GM23338 (cell line): ENCODE measurements around the gene SETMAR. TPM values are rescaled to one million over a fixed set of nuclear protein-coding genes. Genes with fewer than 3 reads are reported as not detected.

Experiments used
- ATAC-seq: fragments of 200-7000 bp; cut with Tn5 transposase; 3 replicates; pipeline ENCODE4 v1.9.1; 2020
- DNase-seq: peaks from one replicate; pipeline ENCODE4 v3.0.0-alpha.2; 2015; ENCODE audit warnings: low spot score
- H2AFZ ChIP-seq: fragments of 200-600 bp; sonication (generic); 2 replicates; pipeline ENCODE4 v1.8.0; 2016; ENCODE audit warnings: antibody characterized with exemption, mild to moderate bottlenecking, moderate library complexity
- H3F3A ChIP-seq: fragments of 200-600 bp; sonication (generic); replicated peaks from 2 replicates; pipeline ENCODE4 v1.8.0; 2017; ENCODE audit warnings: antibody characterized with exemption, mixed run types, low read depth
- H3K27ac ChIP-seq: fragments of 200-600 bp; sonication (generic); 2 replicates; pipeline ENCODE4 v1.6.1; 2016; ENCODE audit warnings: low read depth
- H3K27me3 ChIP-seq: fragments of 200-600 bp; sonication (generic); 2 replicates; pipeline ENCODE4 v1.8.0; 2016; ENCODE audit warnings: mild to moderate bottlenecking, mixed run types, moderate library complexity; ENCODE audit not compliant: insufficient read depth
- H3K36me3 ChIP-seq: fragments of 200-600 bp; sonication (generic); 2 replicates; pipeline ENCODE4 v1.8.0; 2016; ENCODE audit warnings: mild to moderate bottlenecking; ENCODE audit not compliant: insufficient read depth
- H3K4me1 ChIP-seq: fragments of 200-600 bp; sonication (generic); 2 replicates; pipeline ENCODE4 v1.8.0; 2016; ENCODE audit warnings: mild to moderate bottlenecking, moderate library complexity; ENCODE audit not compliant: insufficient read depth
- H3K4me2 ChIP-seq: fragments of 200-600 bp; sonication (generic); 2 replicates; pipeline ENCODE4 v1.7.1; 2017; ENCODE audit warnings: mixed run types
- H3K4me3 ChIP-seq: fragments of 200-600 bp; sonication (generic); 2 replicates; pipeline ENCODE4 v1.6.1; 2016; ENCODE audit warnings: mixed run types
- H3K79me2 ChIP-seq: fragments of 200-600 bp; sonication (generic); replicated peaks from 2 replicates; pipeline ENCODE4 v1.8.0; 2017; ENCODE audit warnings: mild to moderate bottlenecking; ENCODE audit not compliant: insufficient read depth
- H3K9me2 ChIP-seq: fragments of 200-600 bp; sonication (generic); 2 replicates; pipeline ENCODE4 v1.8.0; 2017; ENCODE audit not compliant: insufficient read depth
- H4K20me1 ChIP-seq: fragments of 200-600 bp; sonication (generic); replicated peaks from 2 replicates; pipeline ENCODE4 v1.8.0; 2017; ENCODE audit warnings: mild to moderate bottlenecking; ENCODE audit not compliant: insufficient read depth
- H3K27ac Mint-ChIP-seq: 2 replicates; pipeline ENCODE4 v1.8.0; 2020; ENCODE audit warnings: inconsistent platforms, mild to moderate bottlenecking, moderate library complexity, mixed read lengths
- H3K27me3 Mint-ChIP-seq: 3 replicates; pipeline ENCODE4 v1.8.0; 2022; ENCODE audit warnings: low read depth, mild to moderate bottlenecking, moderate library complexity, mixed read lengths, inconsistent platforms; ENCODE audit not compliant: insufficient read depth, poor library complexity
- H3K36me3 Mint-ChIP-seq: 3 replicates; pipeline ENCODE4 v1.8.0; 2021; ENCODE audit warnings: low read depth, mild to moderate bottlenecking, inconsistent platforms, moderate library complexity, mixed read lengths
- H3K4me1 Mint-ChIP-seq: 3 replicates; pipeline ENCODE4 v1.8.0; 2020; ENCODE audit warnings: mild to moderate bottlenecking, inconsistent platforms, mixed read lengths
- H3K4me3 Mint-ChIP-seq: 3 replicates; pipeline ENCODE4 v1.8.0; 2021; ENCODE audit warnings: moderate library complexity, mild to moderate bottlenecking, inconsistent platforms, mixed read lengths
- H3K9me3 Mint-ChIP-seq: 3 replicates; pipeline ENCODE4 v1.8.0; 2020; ENCODE audit warnings: moderate library complexity, mild to moderate bottlenecking, inconsistent platforms, mixed read lengths
- CTCF ChIP-seq, 2 experiments: fragments of 200-600 bp in 1 of 2; sonication (generic) in 1 of 2; conservative IDR thresholded peaks; 2 replicates each; pipeline versions ENCODE4 v1.5.1 to v1.6.1; 2016 to 2017; ENCODE audit warnings: antibody characterized with exemption in 2 of 2, low read depth in 2 of 2, mild to moderate bottlenecking in 2 of 2, moderate library complexity in 1 of 2
- ETS1 ChIP-seq: IDR thresholded peaks from 2 replicates; pipeline ENCODE4 v1.6.1; 2016; ENCODE audit warnings: antibody characterized with exemption
- EZH2 ChIP-seq: fragments of 200-600 bp; sonication (generic); IDR thresholded peaks from one replicate; pipeline ENCODE4 v1.8.0; 2017; ENCODE audit warnings: antibody characterized with exemption, mild to moderate bottlenecking, low read depth; ENCODE audit not compliant: unreplicated experiment
- JUNB ChIP-seq: IDR thresholded peaks from one replicate; pipeline ENCODE4 v1.6.1; 2016; ENCODE audit warnings: antibody characterized with exemption; ENCODE audit not compliant: unreplicated experiment
- POLR2AphosphoS5 ChIP-seq: IDR thresholded peaks from 2 replicates; pipeline ENCODE4 v1.6.1; 2016; ENCODE audit warnings: antibody characterized with exemption, low read depth
- STAT1 ChIP-seq: IDR thresholded peaks from one replicate; pipeline ENCODE4 v1.6.1; 2016; ENCODE audit warnings: antibody characterized with exemption; ENCODE audit not compliant: unreplicated experiment
- ZNF114 ChIP-seq: fragments of 250-450 bp; sonication (Bioruptor Pico); IDR thresholded peaks from 2 replicates; pipeline ENCODE4 v1.5.0; 2020; ENCODE audit warnings: mild to moderate bottlenecking, moderate library complexity
- polyA plus RNA-seq: library from polyadenylated mRNA; unstranded; fragments of >200 nt; fragmentation: Nextera tagmentation; extraction: Ambion mirVana; gene quantifications from 2 replicates; pipeline ENCODE4 v1.2.1, GENCODE V29; 2016
- total RNA-seq: library from RNA; depleted of rRNA; stranded (reverse); fragments of >200 nt; shearing (Covaris generic); gene quantifications from 2 replicates; pipeline ENCODE4 v1.2.3, GENCODE V29; 2014
- TF ChIP-seq, protein P1 (sequence below): fragments of 250-450 bp; sonication (Bioruptor Pico); IDR thresholded peaks from 2 replicates; pipeline ENCODE4 v1.5.0; 2020; ENCODE audit warnings: mild to moderate bottlenecking, moderate library complexity

SETMAR gene
- total and polyA plus RNA-seq, 2 experiments from 2014 or later: 11.2 to 19.8 TPM

DNA sequence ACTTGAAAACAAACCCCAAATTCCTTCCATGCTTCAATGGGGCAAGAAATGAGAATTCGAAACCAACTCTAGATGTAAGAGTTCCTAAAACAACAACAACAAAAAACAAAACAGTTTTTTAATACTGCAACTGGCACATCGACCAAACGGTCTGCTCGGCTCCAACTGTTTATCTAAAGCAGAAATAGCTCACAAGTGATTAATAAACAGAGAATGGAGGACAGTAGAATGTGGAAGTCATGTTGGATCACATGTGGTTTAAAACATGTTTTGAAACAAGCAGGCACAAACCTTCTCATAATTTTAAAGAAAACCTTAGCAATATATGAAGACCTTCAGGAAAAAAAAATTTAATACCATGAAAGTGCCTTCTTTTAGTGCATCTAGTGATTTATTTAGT, 55.1 kb downstream of the SETMAR start:
- Histone ChIP-seq H4K20me1 (no peaks in the 10 kb centered on the region), H3F3A (no peaks in the 10 kb centered on the region), H3K4me1 (no peaks in the 10 kb centered on the region), H3K9me2 (no peaks in the 10 kb centered on the region), H3K36me3 (no peaks in the 10 kb centered on the region), H3K79me2 (no peaks in the 10 kb centered on the region), H3K27me3 (no peaks in the 10 kb centered on the region), H3K4me2 (no peak overlapping the region), H3K4me3 (no peak overlapping the region), H3K27ac (no peak overlapping the region), H2AFZ (no peak overlapping the region)
- Mint-ChIP-seq H3K4me1 (no peaks in the 10 kb centered on the region; the same call in 2 of the 3 replicates), H3K27me3 (no peaks in the 10 kb centered on the region), H3K4me3 (no peak overlapping the region), H3K9me3 (no peaks in the 10 kb centered on the region), H3K36me3 (no peaks in the 10 kb centered on the region), H3K27ac (no peak overlapping the region; the same call in 1 of the 2 replicates)
- DNase-seq (no peak), ATAC-seq (no peak)
- no peak for TF ChIP-seq JUNB
- no peak for TF ChIP-seq EZH2
- TF ChIP-seq, protein P1, sequence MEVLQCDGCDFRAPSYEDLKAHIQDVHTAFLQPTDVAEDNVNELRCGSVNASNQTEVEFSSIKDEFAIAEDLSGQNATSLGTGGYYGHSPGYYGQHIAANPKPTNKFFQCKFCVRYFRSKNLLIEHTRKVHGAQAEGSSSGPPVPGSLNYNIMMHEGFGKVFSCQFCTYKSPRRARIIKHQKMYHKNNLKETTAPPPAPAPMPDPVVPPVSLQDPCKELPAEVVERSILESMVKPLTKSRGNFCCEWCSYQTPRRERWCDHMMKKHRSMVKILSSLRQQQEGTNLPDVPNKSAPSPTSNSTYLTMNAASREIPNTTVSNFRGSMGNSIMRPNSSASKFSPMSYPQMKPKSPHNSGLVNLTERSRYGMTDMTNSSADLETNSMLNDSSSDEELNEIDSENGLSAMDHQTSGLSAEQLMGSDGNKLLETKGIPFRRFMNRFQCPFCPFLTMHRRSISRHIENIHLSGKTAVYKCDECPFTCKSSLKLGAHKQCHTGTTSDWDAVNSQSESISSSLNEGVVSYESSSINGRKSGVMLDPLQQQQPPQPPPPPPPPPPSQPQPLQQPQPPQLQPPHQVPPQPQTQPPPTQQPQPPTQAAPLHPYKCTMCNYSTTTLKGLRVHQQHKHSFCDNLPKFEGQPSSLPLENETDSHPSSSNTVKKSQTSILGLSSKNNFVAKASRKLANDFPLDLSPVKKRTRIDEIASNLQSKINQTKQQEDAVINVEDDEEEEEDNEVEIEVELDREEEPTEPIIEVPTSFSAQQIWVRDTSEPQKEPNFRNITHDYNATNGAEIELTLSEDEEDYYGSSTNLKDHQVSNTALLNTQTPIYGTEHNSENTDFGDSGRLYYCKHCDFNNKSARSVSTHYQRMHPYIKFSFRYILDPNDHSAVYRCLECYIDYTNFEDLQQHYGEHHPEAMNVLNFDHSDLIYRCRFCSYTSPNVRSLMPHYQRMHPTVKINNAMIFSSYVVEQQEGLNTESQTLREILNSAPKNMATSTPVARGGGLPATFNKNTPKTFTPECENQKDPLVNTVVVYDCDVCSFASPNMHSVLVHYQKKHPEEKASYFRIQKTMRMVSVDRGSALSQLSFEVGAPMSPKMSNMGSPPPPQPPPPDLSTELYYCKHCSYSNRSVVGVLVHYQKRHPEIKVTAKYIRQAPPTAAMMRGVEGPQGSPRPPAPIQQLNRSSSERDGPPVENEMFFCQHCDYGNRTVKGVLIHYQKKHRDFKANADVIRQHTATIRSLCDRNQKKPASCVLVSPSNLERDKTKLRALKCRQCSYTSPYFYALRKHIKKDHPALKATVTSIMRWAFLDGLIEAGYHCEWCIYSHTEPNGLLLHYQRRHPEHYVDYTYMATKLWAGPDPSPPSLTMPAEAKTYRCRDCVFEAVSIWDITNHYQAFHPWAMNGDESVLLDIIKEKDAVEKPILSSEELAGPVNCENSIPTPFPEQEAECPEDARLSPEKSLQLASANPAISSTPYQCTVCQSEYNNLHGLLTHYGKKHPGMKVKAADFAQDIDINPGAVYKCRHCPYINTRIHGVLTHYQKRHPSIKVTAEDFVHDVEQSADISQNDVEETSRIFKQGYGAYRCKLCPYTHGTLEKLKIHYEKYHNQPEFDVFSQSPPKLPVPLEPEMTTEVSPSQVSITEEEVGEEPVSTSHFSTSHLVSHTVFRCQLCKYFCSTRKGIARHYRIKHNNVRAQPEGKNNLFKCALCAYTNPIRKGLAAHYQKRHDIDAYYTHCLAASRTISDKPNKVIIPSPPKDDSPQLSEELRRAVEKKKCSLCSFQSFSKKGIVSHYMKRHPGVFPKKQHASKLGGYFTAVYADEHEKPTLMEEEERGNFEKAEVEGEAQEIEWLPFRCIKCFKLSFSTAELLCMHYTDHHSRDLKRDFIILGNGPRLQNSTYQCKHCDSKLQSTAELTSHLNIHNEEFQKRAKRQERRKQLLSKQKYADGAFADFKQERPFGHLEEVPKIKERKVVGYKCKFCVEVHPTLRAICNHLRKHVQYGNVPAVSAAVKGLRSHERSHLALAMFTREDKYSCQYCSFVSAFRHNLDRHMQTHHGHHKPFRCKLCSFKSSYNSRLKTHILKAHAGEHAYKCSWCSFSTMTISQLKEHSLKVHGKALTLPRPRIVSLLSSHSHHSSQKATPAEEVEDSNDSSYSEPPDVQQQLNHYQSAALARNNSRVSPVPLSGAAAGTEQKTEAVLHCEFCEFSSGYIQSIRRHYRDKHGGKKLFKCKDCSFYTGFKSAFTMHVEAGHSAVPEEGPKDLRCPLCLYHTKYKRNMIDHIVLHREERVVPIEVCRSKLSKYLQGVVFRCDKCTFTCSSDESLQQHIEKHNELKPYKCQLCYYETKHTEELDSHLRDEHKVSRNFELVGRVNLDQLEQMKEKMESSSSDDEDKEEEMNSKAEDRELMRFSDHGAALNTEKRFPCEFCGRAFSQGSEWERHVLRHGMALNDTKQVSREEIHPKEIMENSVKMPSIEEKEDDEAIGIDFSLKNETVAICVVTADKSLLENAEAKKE (CRISPR knock-in tag): no peak
- TF ChIP-seq POLR2AphosphoS5: no peak
- TF ChIP-seq ETS1: no peak
- no peak for TF ChIP-seq CTCF (conservative IDR thresholded peaks at IDR 0.05; ENCODE audit: low read depth in 2 of 2)
- no peak for TF ChIP-seq ZNF114 (CRISPR knock-in tag)
- no peak for TF ChIP-seq STAT1
